Lung (tissue), 12 donors: Measurements from ENCODE around the gene TMEM117. TPM values are rescaled to one million over a fixed set of nuclear protein-coding genes. Genes with fewer than 3 reads are reported as not detected.

Source experiments
- ATAC-seq: fragments of 200-7000 bp; cut with Tn5 transposase; one replicate; pipeline ENCODE4 v1.9.1; 2020; ENCODE audit warnings: moderate number of reproducible peaks; ENCODE audit not compliant: insufficient read depth, low FRiP score
- DNase-seq, 3 donors: peaks; one replicate each; pipeline ENCODE4 v3.0.0-alpha.2; 2013 to 2017
- H3K27ac ChIP-seq, 2 donors: one replicate each; pipeline ENCODE4 v1.5.1; 2013; ENCODE audit warnings: mild to moderate bottlenecking in 2 of 2, moderate library complexity in 2 of 2, control low read depth in 1 of 2, inconsistent platforms in 1 of 2, low read depth in 1 of 2, low read length in 1 of 2
- H3K27me3 ChIP-seq, 3 donors: one replicate each; pipeline ENCODE4 v1.5.1; 2013; ENCODE audit warnings: low read length in 2 of 3; ENCODE audit not compliant: control insufficient read depth in 3 of 3, insufficient read depth in 3 of 3
- H3K36me3 ChIP-seq, 4 donors: one replicate each; pipeline ENCODE4 v1.5.1; 2013; ENCODE audit warnings: low read length in 4 of 4, mild to moderate bottlenecking in 1 of 4, moderate library complexity in 1 of 4; ENCODE audit not compliant: control insufficient read depth in 4 of 4, insufficient read depth in 4 of 4
- H3K4me1 ChIP-seq, 5 donors: one replicate each; pipeline ENCODE4 v1.5.1; 2013; ENCODE audit warnings: low read length in 5 of 5, mild to moderate bottlenecking in 2 of 5, moderate library complexity in 1 of 5; ENCODE audit not compliant: control insufficient read depth in 5 of 5, insufficient read depth in 5 of 5
- H3K4me3 ChIP-seq: one replicate; pipeline ENCODE4 v1.5.1; 2013; ENCODE audit warnings: mild to moderate bottlenecking, control low read depth, moderate library complexity
- H3K9ac ChIP-seq, 2 donors: one replicate each; pipeline ENCODE4 v1.5.1; 2013; ENCODE audit warnings: low read length in 2 of 2, control low read depth in 1 of 2; ENCODE audit not compliant: insufficient read depth in 1 of 2
- H3K9me3 ChIP-seq, 4 donors: one replicate each; pipeline ENCODE4 v1.5.1; 2013; ENCODE audit warnings: low read length in 3 of 4, mild to moderate bottlenecking in 1 of 4, moderate library complexity in 1 of 4; ENCODE audit not compliant: control insufficient read depth in 4 of 4, insufficient read depth in 3 of 4
- WGBS, 2 donors: extraction: QIAGEN DNeasy Blood & Tissue Kit; methylation state at CpG; one replicate each; pipeline ENCODE4 v1.1.7; 2013; 5-methylcytosine and 5-hydroxymethylcytosine counted together
- polyA plus RNA-seq, 2 donors: library from polyadenylated mRNA; stranded (reverse); fragments of 200-250 nt; gene quantifications; one replicate each; pipeline ENCODE4 v1.2.1, GENCODE V29; 2013
- total RNA-seq, 2 donors: library from RNA; depleted of rRNA in 1 of 2; stranded (reverse); fragments of >200 nt in 1 of 2; gene quantifications; one replicate each; pipeline ENCODE4 v1.2.1, GENCODE V29; 2014 to 2021
- TF ChIP-seq, protein P1 (sequence below): IDR thresholded peaks from 2 replicates; pipeline ENCODE4 v1.5.1; 2012; ENCODE audit warnings: mild to moderate bottlenecking; ENCODE audit errors: control extremely low read depth, extremely low read depth
- donor health status: control.
- donor health status: control.
- donor health status: Bipolar disorder and iron deficiency.
- donor health status: healthy.
- donor health status: DM: yes; HTN: yes; CAD: no.

Gene TMEM117
- total and polyA plus RNA-seq, 4 donors: 1.2 to 6.1 (median 2.3) TPM

DNA sequence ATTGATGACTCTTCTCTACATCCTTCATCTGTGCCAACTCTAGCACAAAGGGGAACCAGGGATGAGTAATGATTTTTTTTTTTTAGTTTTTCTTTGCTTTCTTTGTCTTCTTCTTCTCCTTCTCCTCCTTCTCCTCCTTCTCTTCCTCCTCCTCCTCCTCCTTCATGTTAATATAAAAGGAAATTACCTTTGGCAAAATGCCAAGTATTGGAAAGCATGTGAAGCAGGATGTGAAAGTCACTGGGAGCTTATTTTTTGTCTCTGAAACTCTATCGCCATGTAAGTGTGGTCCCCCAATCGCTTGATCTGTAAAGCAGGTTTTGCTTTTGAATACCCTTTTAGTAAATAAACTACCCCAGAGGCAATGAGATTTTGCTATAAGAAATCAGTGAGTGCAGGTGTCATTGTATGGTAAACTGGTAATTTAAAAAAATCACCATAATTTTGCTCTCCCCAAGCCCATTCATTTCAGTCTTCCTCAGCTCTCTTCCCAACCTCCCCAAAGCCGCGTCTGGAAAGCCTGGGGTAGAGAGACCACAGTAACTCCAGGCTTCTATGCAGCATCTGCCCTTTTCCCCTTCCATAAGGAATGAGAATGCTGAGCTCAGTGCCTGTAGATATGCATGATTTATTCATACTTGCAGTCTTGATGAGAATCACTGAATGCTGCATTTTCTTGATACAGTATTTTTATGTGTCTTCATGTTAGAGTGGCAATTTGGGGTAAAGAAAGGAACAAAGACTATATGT, 388.7 kb downstream of the TMEM117 start:
- no peak for ATAC-seq
- no peak overlapping the region for H3K4me3 ChIP-seq
- TF ChIP-seq, protein P1, sequence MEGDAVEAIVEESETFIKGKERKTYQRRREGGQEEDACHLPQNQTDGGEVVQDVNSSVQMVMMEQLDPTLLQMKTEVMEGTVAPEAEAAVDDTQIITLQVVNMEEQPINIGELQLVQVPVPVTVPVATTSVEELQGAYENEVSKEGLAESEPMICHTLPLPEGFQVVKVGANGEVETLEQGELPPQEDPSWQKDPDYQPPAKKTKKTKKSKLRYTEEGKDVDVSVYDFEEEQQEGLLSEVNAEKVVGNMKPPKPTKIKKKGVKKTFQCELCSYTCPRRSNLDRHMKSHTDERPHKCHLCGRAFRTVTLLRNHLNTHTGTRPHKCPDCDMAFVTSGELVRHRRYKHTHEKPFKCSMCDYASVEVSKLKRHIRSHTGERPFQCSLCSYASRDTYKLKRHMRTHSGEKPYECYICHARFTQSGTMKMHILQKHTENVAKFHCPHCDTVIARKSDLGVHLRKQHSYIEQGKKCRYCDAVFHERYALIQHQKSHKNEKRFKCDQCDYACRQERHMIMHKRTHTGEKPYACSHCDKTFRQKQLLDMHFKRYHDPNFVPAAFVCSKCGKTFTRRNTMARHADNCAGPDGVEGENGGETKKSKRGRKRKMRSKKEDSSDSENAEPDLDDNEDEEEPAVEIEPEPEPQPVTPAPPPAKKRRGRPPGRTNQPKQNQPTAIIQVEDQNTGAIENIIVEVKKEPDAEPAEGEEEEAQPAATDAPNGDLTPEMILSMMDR: no peak
- no peaks in the 10 kb centered on the region for H3K36me3 ChIP-seq
- H3K27me3 ChIP-seq: no peaks in the 10 kb centered on the region
- peaks cover 0 to 24% (median 14%) of the 10 kb centered on the region in 5 donors for H3K4me1 ChIP-seq
- DNase-seq: peak in 2 of 3 donors; percentile 17 to 27
- no peak overlapping the region for H3K27ac ChIP-seq
- WGBS, 2 donors: 71 to 86% methylated on average over 4 of the region's 4 CpGs
- H3K9ac ChIP-seq: no peak overlapping the region
- no peaks in the 10 kb centered on the region for H3K9me3 ChIP-seq

DNA sequence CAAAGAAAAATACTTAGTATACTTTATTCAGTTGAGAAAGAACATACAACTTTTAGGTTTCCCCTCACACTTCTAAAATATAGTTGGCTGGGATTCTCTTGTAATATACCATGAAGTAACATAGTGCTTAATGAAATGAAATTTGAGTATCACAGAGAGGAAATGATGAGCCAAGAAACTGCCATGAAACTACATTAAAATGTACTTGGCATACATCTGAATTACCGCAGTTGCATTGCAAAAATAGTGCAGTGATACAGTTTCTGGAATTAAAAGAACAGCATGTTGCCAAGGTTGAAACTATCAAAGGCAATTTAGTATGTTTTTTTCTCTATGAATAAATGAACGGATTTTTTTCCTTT, 389.2 kb downstream of the TMEM117 start:
- Histone ChIP-seq H3K9ac (no peak overlapping the region), H3K9me3 (no peaks in the 10 kb centered on the region), H3K27me3 (no peaks in the 10 kb centered on the region), H3K4me1 (peaks cover 0 to 24% (median 14%) of the 10 kb centered on the region in 5 donors), H3K27ac (no peak overlapping the region), H3K4me3 (no peak overlapping the region), H3K36me3 (no peaks in the 10 kb centered on the region)
- ATAC-seq: no peak
- peak in 2 of 3 donors; percentile 89 to 94 for DNase-seq
- TF ChIP-seq, protein P1: no peak
- WGBS, 2 donors: 78 to 87% methylated on average over 2 of the region's 2 CpGs

GRCh38 chr12:44227616-44228015, 391.7 kb downstream of the TMEM117 start:
- Histone ChIP-seq H3K9ac (no peak overlapping the region), H3K27ac (no peak overlapping the region), H3K4me1 (peaks cover 0 to 24% (median 14%) of the 10 kb centered on the region in 5 donors), H3K27me3 (no peaks in the 10 kb centered on the region), H3K36me3 (no peaks in the 10 kb centered on the region), H3K4me3 (no peak overlapping the region), H3K9me3 (no peaks in the 10 kb centered on the region)
- WGBS, 2 donors: 80 to 83% methylated on average over 2 of the region's 2 CpGs
- DNase-seq (no peak), ATAC-seq (no peak)
- TF ChIP-seq, protein P1: no peak

GRCh38 chr12:44229846-44230245, 394.0 kb downstream of the TMEM117 start:
- DNase-seq (no peak), ATAC-seq (no peak)
- no peaks in the 10 kb centered on the region for H3K36me3 ChIP-seq
- no peak overlapping the region for H3K9ac ChIP-seq
- H3K4me1 ChIP-seq: peaks cover 0 to 10% (median 4%) of the 10 kb centered on the region in 5 donors
- TF ChIP-seq, protein P1: no peak
- no peaks in the 10 kb centered on the region for H3K27me3 ChIP-seq
- no peak overlapping the region for H3K4me3 ChIP-seq
- WGBS, 2 donors: 79 to 84% methylated on average over 4 of the region's 4 CpGs
- no peaks in the 10 kb centered on the region for H3K9me3 ChIP-seq
- H3K27ac ChIP-seq: no peak overlapping the region
